SW480 (cell line): ENCODE measurements around the gene HMGCL.
"Not testable (repeated sequence)": the region's sequence is repeated elsewhere in the genome, so short reads cannot be mapped to it uniquely, and the experiment has no call there.

Experiments used
- DNase-seq: peaks from one replicate; pipeline ENCODE4 v3.0.0-alpha.2; 2016; ENCODE audit warnings: low spot score

The HMGCL gene

DNA sequence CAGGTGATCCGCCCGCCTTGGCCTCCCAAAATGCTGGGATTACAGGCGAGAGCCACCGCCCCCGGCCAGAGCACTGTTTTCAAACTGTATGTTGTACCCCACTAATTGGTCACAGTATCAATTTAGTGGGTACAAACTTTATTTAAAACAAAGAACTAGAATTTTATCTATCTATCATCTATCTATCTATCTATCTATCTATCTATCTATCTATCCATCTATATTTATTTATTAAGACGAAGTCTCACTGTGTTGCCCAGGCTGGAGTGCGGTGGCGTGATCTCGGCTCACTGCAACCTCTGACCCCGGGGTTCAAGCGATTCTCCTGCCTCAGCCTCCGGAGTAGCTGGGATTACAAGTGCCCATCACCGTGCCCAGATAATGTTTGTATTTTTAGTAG lies 1.4 kb upstream of the HMGCL start:
- DNase-seq = not testable (repeated sequence)

DNA sequence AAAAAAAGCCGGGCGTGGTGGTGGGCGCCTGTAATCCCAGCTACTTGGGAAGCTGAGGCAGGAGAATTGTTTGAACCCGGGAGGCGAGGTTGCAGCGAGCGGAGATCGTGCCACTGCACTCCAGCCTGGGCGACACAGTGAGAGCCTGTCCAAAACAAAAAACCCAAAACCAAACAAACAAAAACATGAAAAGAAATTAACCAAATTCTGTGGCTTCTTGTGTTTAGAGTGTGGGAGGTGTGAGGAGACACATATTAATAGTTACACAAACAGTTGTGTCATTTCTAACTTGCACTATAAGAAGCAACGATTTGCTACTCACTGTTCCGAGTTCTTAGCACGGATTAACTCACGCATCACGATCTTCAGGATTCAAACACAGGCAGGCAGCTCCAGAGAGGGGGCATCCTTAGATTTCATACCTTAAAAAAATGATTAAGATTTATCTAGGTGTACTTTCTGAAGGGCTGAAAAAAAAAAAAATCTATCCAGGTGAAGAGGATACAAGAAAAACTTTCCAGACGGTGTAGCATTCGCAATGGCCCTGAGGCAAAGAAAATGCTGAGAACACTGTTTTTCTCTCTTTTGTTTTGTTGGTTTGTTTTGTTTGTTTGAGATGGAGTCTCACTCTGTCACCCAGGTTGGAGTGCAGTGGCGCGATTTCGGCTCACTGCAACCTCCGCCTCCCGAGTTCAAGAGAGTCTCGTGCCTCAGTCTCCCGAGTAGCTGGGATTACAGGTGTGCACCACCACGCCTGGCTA lies 713 bp upstream of the HMGCL start:
- no peak for DNase-seq

DNA sequence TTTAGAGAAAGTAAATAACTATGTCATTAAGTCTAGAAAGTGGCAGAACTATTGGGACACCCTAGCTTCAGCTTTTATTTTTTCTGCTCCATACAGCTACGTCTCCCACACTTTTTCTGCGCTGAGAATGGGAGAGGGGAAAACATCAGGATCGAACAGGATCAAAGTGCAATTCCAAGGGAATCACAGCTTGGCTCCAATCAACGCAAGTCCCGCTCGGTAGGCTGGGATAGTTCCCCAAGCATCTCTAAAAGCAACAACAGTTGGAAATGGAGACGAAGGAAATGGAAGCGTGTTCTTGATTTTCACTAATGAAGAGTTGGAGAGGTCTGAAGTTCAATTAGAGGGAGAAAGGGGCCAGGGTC lies 536 bp downstream of the HMGCL start:
- no peak for DNase-seq

DNA sequence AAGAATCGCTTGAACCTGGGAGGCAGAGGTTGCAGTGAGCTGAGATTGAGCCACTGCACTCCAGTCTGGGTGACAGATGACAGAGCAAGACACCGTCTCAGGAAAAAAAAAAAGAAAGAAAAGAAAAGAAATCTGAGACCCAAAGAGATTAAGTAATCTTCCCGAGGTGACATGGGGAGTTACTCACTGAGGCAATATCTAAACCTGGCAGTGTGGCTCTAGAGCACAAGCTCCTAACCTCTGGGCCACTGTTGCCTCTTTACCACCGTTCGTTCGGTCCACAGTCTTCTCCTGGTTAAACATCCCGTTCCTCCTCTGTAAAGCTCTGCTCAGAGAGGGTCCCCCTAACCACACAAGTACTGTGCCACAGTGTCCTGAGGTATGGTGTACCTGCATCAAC lies 1.5 kb downstream of the HMGCL start:
- DNase-seq = no peak

DNA sequence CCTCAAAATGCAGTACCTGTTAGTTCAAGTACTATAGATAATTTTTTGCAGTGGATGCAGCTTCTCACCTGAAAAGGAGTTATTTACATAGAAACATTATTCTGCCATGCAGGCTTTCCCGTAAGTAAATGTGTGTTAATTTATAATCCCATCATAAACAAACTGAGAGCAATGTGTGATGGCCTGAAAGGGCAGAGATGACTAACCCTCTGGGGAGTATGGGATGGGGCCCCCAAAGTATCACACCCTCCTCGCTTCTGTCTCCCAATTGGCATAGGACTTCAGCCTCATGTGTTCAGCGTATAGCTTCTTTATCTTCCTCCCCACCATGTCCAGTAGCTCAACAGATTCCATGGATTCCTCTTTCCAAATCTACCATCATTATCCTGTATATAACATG lies 7.6 kb downstream of the HMGCL start:
- no peak for DNase-seq

DNA sequence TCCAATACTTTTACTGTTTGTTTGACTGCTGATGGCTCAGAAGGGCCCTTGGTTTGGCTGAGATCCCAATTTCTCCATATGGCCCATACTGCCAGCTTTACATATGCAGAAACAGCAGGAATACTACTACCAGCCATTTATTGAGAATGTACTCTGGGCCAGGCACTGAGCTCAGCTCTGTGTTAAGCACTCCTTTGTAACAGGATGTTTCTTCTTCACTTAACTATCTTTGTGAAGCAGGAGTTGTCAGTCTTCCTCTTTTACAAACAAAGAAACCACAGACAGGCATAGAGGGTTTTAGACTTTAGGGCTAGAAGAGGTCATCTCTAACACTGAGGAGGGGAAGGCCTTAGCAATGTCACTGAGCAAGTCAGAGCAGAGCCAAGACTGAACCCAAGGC lies 8.3 kb downstream of the HMGCL start:
- no peak for DNase-seq

DNA sequence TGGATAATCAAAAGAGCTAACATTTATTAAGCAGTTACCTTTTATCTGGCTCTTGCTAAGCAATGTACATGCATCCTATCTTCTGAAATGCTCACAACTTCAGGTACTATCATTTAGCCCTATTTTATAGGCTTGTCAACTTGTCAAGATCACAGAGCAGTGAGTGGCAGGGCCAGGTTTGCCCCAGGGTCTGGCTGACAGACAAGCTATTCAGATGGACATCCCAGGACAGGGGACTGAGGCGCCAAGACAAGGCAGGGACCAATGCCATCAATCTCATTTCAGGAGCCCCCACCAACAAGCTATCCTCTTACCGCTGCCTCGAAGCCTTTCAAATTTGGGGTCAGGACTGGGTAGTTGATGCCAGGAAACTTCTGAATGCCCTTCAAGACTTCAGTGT lies 8.9 kb downstream of the HMGCL start:
- DNase-seq = no peak

DNA sequence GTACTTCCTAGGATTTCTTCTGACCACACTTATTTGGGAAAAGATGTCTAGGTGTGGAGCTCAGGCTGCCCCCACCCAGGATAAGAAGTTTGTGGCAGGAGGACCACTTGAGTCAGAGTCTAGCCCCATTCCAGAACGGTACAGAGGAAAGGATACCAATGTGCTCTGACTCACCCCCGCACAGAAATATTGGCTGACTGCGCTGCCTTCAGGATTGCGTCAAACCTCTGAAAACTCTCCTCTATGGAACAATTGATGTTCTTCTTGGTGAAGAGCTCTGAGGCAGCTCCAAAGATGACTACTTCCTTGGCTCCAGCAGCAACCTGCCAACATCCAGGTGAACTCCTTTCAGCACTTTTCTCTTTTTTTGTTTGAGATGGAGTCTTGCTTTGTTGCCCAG lies 11.2 kb downstream of the HMGCL start:
- DNase-seq = no peak

DNA sequence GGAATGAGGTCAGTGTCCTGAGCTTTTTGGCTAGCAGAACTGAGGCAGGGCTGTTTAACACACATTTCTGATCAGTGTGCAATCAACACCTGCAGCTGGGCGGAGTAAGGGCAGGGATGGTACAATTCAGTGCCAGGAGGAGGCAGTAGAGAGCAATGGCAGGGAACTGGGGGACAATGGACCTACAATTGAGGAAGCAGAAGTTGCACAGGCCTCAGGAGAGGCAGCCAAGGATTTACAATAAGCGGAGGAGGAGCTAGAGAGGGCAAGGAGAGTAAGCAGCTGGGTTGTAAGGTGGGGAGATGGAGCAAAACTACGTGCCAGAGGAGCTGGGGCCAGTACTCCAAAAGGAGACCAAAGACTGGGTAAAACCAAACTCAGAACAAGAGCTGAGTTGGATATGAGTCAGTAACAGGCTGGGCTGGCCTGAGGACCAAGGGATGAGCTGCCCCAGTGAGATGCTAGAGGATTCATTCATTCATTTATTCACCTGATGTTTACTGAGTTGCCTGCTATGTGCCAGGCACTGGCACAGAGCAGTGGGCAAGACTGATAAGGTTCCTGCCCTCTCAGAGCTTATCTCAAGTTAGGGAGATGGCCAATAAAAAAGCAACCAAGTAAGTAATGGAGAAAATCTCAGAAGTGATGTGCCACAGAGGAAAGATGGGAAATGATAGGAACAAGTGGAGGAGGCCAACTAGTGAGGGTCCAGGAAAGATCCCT lies 14.2 kb downstream of the HMGCL start:
- DNase-seq = no peak

DNA sequence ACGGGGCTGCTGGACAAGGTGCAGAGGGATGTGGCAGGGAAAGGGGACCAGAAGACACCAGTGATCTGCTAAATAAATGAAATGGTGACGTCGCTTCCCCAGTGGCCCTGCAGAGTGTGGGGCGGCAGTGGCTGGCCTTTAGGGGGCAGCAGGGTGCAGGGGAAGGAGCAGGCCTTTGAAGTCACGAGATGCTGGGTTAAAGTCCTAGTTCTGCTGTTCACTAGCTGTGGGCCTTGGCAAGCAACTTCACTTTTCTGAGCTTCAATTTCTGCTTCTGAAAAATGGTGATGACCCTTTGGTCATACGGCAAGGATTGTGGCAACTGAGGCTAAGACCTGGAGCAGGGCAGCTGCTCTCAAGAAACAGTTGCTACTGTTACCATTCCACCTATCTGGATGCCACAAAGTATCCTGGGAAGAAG lies 15.5 kb downstream of the HMGCL start:
- peak; percentile 78 for DNase-seq

DNA sequence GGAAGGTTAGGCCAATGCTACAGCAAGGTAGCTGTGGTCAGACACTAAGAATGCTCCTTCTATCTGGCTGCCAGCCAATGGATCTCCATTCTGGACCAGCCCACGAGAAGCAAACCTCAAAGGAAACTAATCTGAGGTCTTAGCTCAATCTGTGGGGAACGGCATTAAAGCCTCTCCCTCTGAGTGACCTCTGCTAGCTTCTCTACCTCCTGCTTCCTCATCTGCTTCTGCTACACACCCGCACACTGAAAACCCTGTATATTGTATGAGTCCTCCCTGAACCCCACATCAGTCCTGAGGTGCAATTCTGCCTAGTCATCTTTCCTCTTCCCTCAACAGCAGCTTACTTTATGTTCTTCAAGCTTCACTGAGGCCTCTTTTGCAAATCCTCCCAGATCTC lies 17.8 kb downstream of the HMGCL start:
- DNase-seq = no peak

DNA sequence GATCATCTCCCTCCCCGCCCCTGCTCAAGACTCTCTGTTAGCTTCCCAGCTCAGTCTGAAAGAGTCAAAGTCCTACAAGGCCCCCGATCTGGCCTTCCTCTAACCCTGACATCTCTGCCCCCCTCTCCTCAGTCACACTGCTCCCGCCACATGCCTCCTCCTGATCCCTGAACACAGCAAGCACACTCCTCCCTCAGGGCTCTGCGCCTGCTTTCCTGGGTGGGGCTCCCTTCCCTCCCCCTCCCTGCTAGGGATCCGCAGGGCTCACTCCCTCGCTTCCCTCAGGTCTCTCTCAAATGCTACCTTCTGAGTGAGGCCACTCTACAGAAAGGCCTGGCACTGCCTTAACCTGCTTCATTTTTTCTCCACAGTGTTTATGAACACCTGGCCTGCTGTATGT lies 18.9 kb downstream of the HMGCL start:
- DNase-seq = no peak

DNA sequence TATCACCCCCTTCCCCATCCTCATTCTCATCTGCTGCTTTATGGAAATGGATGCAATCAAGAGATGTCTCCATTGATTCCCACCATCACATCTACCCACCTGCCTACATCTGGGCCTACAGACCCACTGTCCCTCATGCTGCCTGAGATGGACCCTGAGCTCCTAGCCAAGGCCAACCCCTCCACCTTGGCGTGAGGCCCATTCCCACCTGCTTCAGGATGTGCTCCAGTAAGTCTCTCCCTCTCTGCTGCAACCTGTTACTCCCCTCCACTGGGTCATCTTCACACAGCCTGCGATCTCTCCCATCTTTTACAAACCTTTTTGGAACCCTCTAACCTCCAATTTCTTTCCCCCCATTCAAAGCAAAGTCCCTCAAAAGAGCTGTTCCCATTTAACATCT lies 20.2 kb downstream of the HMGCL start:
- no peak for DNase-seq

DNA sequence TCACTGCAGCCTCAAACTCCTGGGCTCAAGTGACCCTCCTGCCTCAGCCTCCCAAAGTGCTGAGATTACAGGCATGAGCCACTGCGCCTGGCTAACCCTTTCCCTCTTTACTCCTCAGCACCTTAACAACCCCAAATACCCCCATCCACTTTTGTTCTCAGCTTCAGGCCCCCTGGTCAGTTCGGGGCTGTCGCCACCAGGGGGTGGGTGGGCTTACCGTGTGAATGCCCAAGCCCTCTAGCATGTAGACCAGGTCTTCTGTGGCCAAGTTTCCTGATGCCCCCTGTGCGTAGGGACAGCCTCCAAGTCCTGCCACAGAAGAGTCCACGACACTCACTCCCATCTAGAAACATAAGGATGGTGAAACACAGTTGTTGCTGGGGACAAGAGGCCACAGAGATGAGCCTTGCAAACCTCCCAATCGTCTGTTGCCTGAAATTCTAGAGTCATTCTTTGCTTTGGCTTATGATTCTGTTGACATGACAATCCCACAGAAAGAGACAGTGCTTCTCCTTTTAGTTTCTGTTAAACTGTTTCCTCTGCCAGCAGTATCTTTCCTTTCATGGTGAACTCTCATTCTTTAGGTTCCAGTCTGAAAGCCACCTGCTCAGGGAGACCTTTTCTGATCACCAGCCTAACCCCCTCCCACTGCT lies 20.9 kb downstream of the HMGCL start:
- DNase-seq = no peak

DNA sequence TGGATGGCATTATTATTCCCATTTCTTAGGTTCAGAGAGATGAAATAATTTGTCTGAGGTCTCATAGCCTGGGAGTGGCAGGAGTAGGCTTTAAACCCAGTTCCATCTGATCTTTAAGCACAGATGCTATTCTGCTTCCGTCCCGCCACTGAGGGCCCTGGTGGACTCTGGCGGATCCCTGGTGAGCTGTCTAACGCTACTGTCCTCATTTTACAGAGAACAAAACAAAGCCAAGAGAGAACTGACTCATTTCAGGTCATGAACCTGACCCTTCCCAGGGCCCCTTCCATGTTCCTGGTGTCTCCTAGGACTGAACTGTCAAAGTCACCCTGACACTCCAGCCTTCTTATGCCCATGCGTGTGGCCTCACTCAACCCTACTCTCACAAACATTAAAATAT lies 21.6 kb downstream of the HMGCL start:
- DNase-seq = no peak

DNA sequence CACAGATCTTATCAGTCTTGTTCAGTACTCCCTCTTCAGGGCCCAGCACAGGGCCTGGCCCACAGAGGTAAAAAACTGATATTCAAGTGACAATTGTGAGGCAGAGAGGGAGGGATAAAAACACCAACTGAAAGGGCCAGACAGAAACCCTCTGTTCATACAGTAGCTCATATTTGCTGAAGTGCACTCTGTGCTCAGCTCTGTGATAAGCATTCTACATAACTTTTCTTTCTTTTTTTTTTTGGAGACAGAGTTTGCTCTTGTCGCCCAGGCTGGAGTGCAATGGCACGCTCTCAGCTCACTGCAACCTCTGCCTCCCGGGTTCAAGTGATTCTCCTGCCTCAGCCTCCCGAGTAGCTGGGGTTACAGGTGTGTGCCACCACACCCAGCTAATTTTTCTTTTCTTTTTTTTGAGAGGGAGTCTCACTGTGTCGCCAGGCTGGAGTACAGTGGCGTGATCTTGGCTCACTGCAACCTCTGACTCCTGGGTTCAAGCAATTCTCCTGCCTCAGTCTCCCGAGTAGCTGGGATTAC lies 22.4 kb downstream of the HMGCL start:
- not testable (repeated sequence) for DNase-seq

DNA sequence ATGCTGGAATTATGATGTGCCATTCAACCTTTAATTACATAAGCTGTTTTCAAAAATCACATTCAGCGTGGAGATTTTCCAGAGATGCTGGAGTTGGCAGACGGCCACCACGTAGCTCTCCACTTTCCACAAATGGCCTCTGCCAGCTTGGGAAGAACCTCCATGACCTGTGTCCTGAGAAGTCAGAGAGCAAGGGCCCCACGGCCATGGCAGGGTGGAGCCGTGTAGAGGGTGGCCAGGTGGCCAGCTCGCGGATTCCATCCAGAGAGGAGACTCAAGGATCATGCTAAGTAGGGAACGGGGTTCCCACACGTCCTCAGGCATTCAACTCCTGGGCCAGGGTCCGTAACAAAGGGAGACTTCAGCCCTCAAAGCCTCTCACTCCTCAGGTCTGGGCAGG lies 23.4 kb downstream of the HMGCL start:
- no peak for DNase-seq

DNA sequence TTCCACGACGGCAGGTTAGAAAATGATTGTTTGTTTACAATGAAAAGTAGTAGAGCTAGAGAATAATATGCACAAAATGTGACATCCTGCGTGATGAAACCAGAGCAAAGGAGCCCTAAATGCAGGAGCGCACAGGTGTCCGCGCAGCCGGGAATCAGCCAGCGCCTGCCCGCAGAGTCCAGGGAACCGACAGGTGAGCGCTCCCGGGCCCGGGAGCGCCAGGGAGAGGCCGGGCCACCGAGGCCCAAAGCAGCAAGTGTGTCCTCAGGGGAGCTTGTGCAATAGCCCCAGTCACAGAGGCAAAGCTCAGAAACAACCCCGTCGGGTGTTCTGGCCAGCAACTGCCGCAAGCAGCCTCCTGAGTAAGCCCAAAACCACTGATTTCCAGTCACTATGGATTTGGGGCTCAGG lies 23.9 kb downstream of the HMGCL start:
- no peak for DNase-seq

DNA sequence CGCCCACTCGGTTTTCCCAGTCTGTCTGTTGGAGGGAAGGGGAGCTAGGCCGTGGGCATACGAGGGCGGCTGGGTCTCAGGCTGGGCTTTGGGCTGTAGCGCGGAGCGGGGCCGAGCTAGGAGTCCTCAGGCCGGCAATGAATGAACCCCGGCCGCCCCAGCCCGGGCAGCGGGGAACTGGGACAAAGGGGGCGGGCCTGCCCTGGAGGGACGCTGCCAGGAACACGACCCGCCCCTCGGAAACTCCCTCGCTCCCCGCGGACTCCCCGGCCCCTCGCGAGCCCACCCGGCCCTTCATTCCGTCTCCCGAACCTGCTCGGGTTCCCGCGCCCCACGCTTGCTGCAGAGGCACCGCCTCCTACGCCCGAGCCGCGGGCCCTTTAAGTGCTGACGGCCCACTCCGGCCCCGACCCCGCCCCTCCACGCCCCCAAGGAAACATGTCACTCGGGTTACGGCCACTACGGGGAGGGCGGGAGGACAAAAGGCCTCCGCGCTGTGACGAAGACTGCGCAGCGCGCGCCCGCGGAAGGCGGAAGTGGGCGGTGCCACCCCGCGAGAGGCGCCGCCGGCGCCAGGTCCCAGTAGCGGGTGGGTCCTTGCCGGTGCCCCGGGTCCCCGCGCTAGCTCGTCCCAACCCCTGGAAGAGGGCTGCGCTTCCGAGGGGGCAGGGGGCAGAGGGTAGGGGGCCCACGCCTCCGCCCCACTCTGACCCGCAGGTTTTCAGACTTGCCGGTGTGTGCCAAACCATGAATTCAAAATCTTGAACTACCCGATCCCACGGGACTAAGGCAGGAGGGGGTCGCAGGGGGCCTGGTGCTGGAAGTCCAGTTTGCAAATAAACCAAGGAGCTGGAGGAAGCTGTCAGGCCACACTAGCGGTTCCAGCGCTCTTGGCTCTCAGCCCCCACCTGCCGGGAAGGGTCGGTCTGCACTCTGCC lies 24.6 kb downstream of the HMGCL start, which contains the start of gene GALE:
GALE (minus strand) TSS at position 355 of the 938 bp plus-strand sequence. CDS start 1,747 bp downstream, outside the sequence.
- peak; percentile 94 for DNase-seq

DNA sequence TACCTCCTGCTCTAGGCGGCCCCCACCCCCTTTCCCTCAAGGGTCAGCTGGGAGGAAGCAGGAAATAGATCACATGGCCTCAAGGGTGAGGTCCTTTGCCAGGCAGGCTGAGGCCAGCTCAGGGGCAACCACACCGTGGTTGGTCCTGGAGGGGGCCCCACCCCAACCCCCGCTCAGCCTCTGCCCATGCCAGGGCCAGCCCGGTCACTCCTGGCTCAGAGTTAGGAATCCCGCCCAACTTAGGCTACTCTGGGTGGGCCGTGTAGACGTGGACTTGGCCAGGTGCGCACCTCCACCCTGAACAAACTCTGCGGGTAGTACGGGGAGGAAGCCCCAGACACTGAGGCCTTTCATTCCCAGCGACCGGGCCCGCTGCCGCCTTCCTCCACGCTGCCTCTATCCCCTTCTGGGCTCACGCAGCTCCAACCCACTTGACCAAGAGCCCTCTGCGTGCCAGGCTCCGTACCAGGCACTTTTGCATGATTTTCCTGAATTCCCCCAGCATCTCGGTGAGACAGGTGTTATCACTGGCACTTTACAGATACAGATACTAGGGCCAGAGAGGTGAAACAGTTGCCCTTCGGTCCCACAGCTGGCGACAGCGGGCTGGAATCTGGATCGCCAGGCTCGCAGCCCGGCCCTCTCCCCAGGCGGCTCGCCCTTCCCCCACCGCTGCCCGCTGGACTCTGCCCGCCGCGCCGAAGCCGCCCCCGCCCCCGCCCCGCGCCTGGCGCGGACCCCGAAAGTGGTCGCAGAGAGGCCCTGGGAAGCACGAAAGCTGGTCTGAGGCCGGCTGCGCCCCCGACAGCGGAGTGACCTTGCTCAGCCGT lies 25.4 kb downstream of the HMGCL start:
- DNase-seq = peak; percentile 92

DNA sequence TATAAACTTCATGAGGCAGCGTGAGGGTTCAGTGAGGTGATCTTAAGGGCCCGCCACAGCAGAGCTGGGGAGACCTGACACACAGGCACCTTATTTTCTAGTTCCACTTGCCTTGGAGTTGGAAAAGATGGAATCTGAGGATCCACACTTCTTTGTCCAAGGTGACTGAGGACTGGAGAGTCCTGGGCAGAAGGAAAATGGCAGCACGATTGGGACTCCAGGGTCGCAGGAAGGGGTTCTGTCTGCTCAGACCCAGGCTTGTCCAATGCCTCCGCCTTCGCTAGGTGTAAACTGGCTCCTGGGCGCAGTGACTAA lies 26.0 kb downstream of the HMGCL start:
- DNase-seq = no peak
